GM18498 (cell line): ENCODE data around the gene PCNX1.
"Not testable (repeated sequence)": the region's sequence is repeated elsewhere in the genome, so short reads cannot be mapped to it uniquely, and the experiment has no call there.

Experiments
- ATAC-seq: cut with Tn5 transposase; IDR thresholded peaks from one replicate; pipeline ENCODE4 v1.9.1; 2021; ENCODE audit warnings: mild to moderate bottlenecking, moderate library complexity; ENCODE audit not compliant: unreplicated experiment

Gene PCNX1

GRCh38 chr14:71119075-71119474, 211.8 kb downstream of the PCNX1 start:
- no peak for ATAC-seq

DNA sequence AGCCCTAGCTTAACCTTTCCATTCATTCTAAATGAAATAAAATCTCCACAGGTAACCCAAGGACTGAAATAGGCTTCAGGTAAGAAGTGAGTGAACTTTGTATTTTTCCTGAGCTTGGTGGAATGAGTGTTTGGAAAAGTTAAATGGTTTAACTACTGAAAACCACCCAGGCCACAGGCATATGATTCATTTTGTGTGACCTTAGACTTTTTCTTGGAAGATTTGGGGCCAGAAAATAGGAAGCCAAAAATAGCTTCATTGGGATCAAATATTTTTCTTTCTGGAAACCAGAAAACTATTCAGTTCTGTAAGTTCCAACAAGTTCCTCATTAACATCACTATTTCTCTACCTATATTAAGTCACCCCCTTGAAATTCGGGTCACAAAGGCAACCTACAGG, 212.6 kb downstream of the PCNX1 start:
- no peak for ATAC-seq

DNA sequence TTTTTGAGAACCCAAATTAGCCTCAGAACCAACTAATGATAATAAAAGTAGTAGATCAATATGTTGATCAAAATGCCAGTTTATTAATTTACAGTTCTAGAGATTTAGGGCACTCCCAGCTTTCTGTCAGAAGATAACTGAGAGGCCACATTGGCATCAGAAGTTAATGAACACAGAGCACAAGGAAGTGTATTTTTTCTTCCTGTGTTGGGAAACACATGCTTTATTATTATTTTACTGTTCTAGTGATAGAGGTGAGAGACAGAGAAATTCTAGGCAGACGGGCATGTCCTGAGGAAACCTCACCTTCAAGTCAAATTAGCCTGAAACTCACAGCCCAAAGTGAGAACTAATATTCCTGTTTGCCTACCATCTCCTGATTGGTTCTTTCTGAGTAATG, 213.7 kb downstream of the PCNX1 start:
- no peak for ATAC-seq

GRCh38 chr14:71121711-71122110, 214.5 kb downstream of the PCNX1 start:
- no peak for ATAC-seq

DNA sequence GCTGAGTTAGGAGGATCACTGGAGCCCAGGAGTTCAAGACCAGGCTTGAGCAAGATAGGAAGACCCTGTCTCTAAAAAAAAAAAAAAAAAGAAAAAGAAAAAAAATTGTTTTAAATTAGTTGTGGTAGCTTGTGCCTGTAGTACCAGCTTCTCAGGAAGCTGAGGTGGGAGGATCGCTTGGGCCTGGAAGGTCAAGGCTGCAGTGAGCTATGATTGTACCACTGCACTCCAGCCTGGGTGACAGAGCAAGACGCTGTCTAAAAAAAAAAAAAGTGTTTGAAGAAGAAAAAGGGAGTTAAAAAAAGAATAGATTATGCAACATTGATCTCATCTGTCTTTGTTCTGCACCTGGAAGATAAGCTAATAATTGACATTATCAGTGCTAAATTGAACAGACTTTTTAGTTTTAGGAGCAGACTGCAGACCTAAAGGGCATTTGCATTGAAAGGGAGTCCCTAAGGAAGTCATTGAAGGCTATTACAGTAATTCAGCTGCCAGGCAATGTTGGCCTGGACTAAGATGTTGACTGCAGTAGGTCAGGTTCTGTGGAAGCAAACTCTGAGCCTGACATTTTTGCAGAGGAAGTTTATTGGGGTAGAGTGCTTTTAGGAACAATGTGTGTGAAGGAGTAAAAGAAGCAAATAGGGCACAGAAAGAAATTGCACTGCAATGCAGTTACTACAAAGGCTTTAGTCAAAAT, 215.8 kb downstream of the PCNX1 start:
- ATAC-seq = no peak

GRCh38 chr14:71123579-71124135, 216.4 kb downstream of the PCNX1 start:
- ATAC-seq = no peak

DNA sequence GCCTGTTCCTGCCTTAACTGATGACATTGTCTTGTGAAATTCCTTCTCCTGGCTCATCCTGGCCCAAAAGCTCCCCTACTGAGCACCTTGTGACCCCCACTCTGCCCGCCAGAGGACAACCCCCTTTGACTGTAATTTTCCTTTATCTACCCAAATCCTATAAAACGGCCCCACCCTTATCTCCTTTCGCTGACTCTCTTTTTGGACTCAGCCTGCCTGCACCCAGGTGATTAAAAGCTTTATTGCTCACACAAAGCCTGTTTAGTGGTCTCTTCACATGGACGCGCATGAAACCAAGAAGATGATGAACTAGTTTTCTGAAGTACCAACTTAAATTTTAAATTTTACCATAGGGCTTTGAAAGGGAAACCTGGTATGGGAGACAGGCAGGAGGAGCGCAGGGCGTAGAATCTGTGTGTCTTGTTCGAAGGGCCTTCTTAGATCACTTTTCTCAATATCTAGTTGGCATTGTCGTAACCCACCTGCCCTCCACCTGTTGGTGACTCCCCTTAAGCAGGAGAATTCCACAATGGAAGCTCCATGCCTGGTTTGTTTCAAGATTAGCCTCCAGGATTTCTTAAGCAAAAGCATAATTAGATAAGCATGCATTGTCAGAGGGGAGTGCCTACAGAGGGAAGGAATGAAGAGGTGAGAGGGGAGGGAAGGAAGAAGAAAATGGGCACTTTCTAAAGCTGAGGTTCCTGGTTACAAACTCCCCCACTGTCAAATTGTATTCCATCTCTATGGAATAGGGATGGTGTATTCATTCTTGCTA, 222.6 kb downstream of the PCNX1 start:
- ATAC-seq = not testable (repeated sequence)

DNA sequence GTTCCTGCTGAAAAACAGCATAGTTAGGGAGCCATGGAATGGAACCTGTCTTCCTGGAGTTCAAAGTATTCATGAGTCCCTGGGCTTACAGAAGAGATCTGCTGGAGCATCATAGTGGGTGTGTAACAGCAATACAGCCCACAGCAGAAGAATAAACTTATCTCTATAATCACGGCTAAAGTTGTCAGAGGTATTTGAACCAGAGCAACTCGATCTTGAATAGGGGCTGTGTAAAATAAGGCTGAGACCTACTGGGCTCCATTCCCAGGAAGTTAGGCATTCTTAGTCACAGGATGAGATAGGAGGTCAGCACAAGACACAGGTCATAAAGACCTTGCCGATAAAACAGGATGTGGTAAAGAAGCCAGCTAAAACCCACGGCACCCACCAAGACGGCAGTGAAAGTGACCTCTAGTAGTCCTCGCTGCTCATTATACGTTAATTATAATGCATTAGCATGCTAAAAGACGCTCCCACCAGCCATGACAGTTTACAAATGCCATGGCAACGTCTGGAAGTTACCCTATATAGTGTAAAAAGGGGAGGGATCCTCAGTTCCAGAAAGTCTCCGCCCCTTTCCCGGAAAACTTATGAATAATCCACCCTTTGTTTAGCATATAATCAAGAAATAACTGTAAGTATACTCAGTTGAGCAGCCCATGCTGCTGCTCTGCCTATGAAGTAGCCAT, 223.4 kb downstream of the PCNX1 start:
- ATAC-seq = no peak

DNA sequence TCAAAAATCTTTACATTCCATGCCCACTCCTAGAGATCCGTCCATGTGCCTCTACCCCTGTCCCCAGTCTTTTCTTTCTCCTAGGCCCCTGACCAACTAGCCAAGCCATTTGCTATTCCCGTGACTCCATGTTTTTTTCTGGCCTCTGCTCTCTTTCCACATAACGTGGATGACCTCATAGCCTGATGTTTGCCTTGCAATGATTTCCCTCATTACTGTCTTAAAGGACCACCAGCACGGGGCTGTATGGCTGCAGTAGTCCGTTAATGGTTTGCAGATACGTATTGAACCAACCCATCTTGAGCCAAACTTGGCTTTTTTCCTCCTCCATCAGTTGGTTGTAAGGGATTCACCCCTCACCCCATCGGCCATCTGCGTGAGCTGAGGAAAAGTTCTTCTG, 226.0 kb downstream of the PCNX1 start:
- ATAC-seq = no peak

DNA sequence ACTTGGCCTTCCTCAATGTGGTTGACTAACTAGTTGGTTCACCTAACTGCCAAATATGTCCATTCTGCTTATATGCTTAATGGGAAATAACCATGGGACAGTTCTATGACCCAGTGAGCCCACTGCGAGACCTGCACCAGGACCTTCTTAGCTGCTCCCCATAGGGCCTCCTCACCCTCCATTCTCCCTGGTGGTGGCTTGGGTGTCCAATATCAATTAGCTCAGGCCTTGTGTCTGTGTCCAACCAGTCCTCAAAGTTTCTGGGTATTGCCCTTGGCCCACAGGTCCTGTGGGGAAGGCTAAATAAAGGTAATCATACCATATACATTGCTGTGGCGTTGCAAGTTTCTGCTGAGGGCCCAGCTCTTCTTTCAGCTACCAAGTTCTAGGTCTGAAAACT, 228.2 kb downstream of the PCNX1 start:
- no peak for ATAC-seq

GRCh38 chr14:71135911-71136310, 228.7 kb downstream of the PCNX1 start:
- no peak for ATAC-seq

DNA sequence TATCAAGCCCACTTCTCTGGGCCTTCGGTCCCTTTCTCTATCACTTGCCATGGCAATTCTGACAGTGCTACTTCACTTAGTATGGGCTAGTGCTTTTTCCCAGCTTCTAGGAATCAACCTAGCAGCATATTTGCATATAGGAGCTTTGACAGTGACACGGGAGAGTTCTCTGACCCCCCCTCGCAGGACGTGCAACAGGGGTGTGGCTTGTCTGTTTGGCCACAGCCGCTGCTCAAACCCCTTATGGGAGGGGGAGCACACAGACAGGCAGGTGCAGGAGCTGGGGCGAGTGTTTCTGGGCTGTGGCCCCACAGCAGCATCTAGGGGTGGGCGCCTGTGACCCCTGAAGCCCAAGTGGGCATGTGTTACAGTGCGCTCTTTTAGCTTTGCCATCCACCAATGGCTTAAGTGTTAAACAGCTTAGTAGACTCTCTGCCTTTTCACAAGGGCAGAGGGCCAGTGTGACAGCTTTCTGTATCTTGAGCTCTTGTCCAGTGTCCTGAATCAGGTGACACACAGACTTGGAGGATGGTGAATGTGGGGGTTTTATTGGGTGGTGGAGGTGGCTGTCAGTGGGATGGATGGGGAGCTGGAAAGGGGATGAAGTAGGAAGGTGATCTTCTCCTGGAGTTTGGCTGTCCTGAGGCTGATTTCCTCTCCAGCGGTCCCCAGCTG, 229.3 kb downstream of the PCNX1 start:
- no peak for ATAC-seq

DNA sequence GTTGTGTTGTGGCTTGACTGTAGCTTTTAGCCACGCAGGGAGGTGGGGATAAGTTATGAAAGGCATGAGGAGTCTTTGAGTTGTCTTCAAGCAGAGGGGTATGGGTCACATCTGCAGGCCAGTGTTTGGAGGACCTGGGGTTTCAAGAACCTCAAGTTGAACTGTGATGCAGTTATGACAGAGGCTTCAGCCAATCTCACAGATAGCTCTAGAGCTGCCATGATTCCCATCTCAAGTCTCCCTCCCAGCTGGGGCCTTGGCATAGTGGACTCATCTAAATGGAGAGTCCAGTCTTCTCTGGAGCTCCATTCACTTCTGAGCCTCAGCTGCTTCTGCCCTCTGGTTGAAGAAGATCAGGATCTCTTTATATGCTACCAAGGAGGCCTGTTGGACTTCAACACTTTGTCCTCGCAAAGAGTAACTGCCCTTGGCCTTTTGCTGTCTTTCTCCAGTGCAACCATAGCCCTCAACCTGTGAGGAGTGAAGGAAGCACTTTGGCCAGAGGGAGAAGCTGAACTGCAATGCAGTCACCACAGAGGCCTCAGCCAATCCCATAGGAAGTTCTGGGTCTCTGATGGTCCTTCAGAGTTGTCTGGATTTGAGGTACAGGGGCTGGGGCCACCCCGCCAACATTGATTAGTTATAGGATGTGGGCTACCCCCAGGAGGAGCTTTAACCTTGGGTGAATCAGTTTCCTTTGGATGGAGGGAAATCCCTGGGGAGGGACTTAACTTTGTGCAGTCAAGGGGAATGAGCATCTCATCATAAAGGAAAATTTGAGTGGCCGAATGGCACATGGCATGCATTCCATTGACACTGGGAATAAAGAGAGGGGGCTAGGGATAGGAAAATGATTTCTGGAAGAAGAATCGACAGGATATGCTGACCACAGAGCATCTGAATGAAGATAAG, 230.5 kb downstream of the PCNX1 start:
- no peak for ATAC-seq

DNA sequence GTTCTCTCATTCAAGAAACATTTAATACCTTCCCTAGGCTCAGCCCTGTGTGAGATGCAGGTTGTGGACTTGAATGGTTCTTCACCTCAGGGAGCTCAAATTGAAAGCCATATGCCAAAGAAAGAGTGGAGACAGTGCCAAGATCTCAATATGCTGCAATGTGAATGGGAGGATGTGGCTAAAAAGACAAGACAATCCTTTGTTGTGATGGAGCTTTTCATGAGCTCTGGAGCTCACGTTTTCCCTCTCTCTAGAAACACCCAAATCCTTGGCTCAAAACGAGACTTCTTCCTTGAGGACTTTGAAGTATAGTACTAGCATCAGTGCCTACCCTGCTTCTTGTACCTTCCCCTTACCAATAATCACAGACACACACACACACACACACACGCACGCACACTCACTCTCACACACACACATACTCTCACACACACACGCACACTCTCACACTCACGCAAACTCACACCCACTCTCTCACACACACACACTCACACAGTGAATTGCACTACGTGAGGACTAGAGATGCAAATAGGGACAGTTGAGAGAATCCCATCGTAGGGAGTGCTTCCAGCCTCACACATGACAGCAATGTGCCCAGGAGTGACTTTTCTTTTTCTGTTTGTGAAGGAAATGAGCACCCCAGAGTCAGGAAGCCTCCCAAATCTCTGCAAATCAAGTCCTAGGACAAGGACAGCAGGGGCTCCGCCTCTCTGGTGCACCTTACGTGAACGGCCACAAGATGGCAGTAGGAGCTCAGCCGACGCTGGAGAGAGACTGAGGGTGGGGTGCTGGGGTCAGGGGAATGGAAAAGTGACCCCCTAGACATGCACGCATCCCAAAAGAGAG, 231.4 kb downstream of the PCNX1 start:
- peak; percentile 58 for ATAC-seq

GRCh38 chr14:71139294-71139946, 232.2 kb downstream of the PCNX1 start:
- no peak for ATAC-seq

GRCh38 chr14:71140157-71140556, 232.9 kb downstream of the PCNX1 start:
- ATAC-seq = no peak

- no peak for ATAC-seq
Observed at GRCh38 chr14:71141701-71142374, 234.6 kb downstream of the PCNX1 start.
